HG03196 (cell line): Measurements from ENCODE around the gene SLC35F3.
"Not testable (repeated sequence)": the region's sequence is repeated elsewhere in the genome, so short reads cannot be mapped to it uniquely, and the experiment has no call there.

ENCODE experiments used
- ATAC-seq: cut with Tn5 transposase; IDR thresholded peaks from one replicate; pipeline ENCODE4 v1.9.1; 2021; ENCODE audit not compliant: unreplicated experiment

SLC35F3 gene

DNA sequence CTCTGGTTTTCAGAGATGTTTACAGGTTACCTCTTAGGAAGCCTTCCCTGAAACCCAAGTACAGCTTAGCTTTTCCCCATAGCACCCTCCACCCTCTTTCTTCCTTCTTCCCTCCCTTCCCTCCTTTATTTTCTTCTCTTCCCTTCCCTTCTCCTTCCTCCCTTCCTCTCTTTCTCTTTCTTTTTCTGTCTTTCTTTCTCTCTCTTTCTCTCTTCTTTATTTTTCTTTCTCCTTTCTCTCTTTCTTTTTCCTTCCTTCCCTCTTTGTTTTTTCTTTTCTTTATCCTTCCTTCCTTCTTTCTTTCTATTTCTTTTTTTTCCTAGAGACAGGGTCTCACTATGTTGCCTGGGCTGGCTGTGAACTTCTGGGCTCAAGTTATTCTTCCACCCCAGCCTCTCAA lies 231.6 kb downstream of the SLC35F3 start:
- no peak for ATAC-seq

DNA sequence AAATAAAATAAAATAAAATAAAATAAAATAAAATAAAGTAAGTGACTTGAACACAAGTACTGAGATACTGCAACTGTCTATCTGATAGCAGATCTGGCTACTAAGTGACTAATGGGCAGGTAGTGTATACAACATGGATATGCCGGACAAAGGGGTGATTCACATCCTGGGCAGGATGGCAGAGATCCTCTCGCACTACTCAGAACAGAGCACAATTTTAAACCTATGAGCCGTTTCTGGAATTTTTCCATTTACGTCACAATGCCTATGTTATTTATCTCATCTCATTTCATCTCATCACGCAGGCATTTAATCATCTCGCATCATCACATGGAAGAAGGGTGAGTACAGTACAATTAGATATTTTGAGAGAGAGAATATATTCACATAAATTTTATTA lies 235.5 kb downstream of the SLC35F3 start:
- ATAC-seq = no peak

DNA sequence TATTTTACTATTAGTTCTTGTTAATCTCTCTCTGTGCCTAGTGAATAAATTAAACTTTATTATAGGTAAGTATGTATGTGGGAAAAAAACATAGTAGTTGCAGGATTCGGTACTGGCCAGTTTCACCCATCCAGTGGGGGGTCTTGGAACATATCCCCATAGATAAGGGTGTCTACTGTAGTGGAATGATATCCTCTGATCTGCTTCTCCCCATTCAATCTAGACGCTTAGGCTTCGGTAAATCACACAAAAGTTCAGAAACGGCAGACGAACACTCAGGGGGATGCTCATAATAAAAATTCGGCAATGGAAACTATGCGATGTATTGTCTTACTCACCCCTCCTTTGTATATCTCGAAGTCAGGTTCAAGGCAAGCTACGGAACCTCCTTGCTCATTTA lies 235.9 kb downstream of the SLC35F3 start:
- no peak for ATAC-seq

DNA sequence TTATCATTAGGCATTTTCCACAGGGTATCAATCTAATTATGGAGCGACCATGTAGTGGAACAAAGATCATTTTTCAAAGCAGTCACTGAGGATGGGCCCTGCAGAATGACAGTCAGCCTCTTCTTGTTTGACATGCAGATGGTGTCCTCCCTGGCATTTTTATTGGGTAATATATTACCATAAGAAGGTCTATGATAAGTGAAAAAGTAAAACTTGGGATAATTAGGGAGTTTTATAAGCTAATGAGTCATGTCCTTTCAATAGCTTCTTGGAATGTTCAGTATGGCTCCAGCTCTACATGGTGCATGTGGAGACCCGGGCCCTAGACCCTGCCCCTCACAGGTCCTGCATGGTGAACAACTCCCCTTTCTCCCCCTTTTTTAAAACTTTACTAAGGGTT lies 236.5 kb downstream of the SLC35F3 start:
- ATAC-seq = no peak

DNA sequence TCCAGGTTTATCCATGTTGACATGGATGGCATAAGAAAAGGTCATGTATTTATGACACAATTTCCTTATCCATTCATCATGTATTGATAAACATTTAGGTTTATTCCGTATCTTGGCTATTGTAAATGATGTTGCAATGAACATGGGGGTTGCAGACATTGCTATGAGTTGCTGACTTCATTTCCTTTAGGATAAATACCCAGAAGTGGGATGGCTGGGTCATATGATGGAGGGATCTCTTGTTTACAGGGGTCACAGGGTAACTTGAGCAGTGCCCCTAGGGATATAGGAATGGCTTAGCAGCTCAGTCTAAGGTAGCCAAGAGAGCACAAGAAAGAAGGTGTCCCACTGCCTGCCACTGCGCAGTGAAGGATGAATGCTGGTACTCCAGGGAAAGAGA lies 239.2 kb downstream of the SLC35F3 start:
- ATAC-seq = no peak

DNA sequence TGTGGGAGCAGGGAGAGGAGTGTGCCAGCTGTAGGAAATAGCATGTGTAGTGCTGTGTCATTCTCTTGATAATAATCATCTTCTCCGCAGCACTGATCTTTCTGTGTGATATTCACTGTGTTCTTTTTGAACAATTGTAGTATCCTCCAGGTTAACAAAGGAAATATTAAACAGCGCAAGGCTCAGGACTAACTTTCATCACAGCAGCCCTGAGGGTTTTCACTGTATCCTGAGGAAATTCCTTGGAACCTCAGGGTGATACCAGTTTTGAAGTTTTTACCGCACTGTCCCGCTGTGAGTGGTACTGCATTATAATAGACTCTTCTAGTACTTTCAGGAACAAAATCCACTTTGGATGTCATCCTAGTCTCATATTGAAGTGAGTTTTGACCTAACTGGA lies 240.4 kb downstream of the SLC35F3 start:
- no peak for ATAC-seq

DNA sequence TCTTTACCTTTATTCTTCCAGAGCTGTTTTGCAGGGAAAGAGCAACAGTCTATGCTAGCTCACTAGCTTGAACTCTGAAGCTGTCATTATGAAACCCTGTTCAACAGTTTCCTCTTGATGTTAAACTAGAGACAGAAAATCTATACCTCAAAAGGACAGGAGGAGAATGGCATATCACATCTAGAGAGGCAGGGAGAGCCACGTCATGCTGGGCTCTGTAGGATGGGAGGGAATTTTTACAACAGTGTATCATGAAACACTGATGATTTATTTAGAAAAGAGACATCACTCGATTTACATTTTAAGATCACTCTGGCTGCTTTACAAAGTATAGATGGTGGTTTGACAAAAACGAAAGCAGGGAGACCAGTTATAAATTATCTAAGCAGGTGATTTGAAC lies 243.9 kb downstream of the SLC35F3 start:
- ATAC-seq = no peak

DNA sequence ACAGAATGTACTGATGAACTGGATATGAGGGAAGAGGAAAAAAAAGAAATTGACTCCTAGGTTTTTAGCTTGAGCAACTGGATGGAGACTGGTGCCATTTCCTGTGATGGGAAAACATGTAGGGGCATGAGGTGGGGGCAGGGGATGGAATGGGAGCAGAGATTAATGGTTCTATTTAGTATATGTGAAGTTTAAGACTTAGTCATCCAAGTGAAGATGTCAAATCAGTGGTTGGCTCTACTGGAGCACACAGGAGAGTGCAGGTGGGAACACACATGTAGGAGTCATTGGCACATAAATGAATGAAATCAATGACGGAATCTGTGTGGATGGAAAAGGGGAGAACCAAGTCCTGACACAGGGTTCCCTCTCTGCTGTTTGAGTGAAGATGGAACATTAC lies 244.3 kb downstream of the SLC35F3 start:
- ATAC-seq = no peak

DNA sequence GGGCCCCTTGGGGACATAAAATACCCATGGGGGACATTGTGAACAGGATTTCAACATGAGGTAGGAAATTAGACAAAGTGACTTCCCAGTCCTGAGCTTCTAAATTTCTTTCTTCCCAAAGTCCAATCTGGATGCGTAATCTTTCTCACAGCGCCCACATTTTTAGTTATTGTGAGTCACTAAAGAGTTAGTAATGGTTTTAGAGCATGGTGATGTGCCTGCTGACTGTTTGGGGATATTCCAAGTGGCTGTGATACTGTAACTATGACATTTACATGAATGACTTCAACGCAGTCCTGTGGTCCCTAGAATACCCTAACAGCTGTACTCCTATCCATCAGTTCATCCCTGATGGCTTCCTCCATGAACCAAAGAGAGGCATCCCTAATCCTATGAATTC lies 244.7 kb downstream of the SLC35F3 start:
- no peak for ATAC-seq

DNA sequence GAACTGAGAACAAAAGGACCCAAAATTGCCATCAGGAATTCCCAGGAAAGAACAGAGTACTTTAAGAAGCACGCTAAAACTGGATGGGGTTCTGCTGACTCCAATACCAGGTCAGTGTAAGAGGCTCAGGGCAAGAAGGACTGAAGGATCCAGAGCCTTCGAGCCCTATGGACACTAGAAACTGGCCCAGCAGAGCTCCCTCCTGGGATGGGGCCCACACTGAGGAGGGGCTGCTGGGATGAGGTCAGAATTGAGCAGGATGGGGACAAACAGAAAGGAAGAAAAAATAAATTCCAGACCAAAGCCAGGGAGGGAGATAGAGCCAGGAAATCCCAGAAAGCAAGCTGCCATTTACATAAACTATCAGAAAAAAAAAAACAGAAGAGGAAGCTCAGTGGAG lies 246.4 kb downstream of the SLC35F3 start:
- ATAC-seq = no peak

DNA sequence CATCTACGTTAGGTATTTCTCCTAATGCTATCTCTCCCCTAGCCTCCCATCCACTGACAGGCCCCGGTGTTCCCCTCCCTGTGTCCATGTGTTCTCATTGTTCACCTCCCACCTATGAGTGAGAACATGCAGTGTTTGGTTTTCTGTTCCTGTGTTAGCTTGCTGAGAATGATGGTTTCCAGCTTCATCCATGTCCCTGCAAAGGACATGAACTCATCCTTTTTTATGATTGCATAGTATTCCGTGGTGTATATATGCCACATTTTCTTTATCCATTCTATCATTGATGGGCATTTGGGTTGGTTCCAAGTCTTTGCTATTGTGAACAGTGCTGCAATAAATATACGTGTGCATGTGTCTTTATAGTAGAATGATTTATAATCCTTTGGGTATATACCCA lies 247.9 kb downstream of the SLC35F3 start:
- ATAC-seq = not testable (repeated sequence)

DNA sequence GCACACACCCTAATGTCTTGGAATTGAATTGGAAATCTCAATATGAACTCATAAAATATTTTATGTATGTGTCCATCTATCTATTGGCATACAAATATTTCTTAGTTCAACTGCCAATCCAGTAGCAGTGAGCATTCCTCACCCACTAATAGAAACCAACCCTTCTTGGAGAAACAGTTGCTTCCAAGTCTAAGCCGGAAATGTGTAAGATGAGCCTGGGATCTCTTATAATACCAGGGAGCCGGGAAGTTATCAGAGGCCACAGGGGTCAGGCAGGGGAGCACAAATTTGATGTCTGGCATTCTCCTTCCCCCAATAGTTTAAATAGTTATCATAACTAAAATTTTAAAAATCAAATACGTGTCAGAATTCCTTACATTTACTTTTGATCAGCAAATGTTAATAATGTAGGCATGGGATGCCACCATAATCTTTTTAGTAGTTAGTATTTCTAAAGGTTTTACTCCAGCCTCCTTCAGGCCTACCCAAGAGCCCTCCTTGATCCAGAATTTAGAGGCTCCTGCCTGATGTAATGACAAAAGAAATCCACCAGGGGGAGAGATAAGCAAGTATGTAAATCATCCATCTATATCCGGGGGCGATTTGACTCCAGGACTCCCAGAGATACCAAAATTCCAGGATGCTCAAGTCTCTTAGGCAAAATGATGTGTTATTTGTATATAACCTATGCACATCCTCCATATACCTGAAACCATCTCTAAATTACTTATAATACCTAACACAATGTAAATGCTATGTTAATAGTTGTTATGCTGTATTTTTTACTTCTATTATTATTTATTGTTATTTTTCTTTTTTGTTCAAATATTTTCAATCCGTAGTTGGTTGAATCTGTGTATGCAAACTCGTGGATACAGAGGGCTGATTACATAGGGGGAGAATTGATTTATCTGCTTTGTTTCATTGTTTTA lies 250.1 kb downstream of the SLC35F3 start:
- no peak for ATAC-seq

DNA sequence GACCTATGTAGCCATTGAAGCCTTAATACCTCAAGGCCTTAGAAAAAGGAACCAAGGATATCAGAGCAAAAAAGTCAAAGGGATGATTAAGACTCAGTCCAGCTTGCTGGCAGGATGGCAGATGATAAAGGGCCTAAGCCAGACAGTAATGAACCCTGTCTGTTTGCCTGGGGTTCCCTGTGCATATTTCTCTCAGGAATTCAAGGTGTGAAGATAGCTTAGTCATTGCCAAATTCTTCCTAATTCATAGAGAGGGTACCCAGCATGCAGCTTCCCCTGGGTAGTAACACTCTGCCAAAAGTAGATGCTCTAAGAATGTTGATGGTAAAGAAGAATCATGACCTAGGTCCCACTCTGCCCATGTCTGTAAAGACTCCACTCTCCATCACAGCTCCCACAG lies 258.2 kb downstream of the SLC35F3 start:
- no peak for ATAC-seq

DNA sequence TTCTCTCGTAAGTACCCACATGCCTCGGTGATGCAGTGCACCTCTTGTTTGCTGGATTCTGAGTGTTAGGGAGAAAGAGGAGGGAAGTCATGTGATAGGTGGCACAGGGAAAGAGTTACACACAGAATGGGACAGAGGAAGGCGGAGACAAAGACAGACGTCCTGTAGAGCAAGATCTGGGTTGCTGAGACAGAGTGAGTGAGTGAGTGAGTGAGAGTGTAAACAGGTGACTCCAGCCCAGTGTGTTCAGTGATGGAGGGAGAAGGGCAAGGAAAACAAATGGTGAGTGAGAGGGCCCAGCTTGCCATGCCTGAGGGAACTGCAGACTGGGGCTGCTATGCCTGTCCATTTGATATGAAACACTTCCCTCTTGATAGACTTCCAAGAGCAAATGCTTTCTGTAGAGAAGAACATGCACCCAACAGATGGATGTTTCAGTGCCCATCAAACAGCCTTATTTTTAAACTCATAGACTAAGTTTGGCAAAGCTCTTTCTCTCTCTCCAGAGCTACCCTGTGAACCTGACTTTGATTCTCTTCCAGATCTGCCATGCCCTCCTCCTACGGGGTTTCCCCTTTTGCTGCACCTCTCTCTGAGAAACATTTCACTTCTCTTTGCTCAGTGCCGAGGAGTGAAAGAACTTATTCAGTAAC lies 258.9 kb downstream of the SLC35F3 start:
- no peak for ATAC-seq

DNA sequence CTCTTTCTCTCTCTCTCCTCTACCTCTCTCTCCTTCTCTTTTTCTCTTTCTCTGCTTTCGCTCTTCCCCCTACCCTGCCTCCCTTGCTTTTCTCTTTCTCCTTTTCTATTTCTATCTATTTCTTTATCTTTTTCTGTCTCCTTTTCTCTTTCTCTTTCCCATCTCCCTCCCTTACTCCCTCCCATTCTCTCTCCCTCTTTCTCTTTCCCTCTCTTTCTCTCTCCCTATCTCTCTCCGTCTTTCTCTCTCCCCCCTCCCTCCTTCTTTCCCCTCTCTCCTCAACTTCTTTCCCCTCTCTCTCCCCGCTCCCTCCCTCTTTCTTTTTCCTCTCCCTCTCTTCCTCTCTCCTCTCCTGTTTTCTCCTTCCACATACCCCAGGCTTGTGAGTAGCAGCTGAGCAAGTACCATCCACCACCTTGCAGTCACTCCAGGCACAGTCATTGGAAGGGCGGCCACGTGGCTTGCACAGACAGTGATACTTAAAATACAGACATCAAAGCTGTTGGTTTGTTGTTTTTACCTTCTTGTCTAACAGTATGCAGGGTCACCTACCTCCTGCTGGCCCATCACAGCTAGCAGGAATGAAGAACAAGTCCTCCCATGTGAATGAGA lies 259.7 kb downstream of the SLC35F3 start:
- ATAC-seq = no peak

DNA sequence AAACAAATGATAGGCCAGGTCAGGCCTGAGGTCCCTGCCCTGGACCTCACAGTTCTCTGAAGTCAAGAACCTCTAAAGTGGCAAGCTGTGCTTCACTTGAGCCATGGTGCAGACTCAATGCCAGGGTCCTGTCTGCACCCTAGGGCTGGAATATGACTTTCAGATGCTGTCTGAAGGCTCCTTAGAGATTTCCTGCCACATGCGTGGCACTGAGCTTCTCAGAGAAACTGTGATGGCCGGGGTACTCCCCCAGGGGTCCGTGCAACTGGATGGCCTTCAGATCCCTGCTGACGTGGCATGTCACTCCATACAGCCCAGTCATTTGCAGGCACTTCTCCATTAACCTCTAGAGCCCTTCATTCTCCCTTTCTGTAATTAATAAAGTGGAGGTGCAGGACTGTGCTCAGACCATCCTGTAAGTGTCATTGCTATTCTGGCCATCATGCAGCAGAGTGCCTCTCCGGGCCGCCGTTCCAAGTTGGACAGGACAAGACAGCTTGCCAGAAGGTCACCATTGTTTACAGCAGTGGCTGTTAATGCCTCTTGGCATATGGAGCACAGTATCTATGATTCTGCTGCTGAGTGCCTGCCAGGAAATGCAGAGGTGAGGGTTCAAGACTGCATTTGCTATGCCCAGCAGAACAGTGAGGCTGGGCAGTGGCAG lies 263.7 kb downstream of the SLC35F3 start:
- ATAC-seq = no peak

DNA sequence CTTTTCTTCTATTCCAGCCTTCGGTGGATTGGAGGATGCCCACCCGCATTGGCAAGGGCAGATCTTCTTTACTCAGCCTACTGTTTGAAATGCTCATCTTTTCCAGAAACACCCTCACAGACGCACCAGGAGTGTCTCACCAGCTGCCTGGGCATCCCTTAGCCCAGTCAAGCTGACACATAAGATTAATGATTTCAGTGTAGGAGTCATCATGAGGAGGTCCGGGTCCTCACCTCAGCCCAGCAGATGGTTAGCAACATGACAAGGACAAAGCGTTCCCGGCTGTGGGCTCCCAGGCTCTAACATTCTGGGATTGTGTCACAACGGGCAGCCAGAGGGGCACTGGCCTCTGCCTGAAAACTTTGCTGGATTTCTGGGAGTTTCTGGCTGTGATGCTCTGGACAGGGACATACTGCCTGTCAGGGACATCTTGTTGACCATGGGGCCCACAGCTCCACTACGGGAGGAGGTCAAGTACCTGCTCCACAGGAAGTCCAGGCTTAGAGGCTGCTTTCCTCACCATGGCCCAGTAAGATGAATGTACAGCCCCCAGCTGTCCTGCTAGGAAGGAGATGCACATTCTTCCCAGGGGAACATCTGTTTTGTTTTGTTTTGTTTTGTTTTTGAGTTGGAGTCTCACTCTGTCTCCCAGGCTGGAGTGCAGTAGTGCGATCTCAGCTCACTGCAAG lies 264.8 kb downstream of the SLC35F3 start:
- ATAC-seq = no peak

DNA sequence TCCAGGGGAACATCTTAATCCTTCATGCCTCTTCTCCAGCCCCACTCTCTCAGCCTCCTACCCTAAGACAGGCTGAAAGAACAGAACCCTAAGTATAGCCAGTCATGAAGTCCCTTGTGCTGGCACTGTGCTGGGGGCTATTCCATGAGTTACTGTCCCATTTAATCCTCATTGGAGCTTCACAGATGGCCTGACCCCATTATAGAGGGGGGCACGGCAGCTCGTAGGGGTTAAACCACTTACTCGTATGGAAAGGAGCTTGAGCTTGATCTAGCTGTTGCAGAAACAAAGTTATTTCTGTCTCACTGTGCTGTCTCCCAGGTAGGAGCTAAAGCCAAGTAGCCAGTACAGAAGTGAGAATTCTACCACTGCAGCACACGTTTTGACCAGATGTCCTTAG lies 265.6 kb downstream of the SLC35F3 start:
- no peak for ATAC-seq

DNA sequence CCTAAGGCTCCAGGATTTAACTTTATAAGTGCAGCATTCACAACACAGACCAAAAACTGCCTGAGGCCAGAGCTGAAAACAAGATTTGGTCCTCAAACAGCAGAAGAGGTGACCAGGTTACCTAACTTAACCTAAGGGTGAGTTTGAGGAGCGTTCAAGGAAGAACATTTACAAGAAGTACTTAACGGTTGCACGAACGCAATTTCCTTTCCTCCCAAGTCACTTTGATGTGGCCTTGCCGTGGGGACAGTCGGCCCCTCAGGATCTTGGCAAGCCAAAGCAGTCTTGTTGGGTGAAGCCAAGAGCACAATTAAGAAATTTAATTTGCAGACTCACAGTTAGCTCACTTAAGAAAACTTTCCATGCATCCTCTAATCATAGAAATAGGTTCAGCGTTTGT lies 266.1 kb downstream of the SLC35F3 start:
- no peak for ATAC-seq

DNA sequence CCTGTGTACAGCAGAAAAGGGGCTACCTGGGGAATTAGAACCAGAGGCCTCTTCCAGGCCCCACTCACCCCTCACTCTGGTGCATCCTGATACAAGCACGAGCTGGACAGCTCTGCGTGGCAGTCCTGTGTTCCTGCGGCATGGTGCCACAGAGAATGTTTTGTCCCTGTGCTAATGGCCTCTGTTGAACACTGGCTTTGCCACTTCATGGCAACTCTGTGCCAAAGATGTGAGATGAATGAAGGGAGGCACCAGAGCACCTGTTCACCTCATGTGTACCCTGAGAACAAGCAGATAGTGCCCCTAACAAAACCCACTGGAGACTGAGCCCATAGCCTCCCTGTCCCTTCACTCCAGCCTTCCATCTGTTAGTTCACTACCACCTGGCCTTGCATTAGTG lies 269.5 kb downstream of the SLC35F3 start:
- no peak for ATAC-seq

DNA sequence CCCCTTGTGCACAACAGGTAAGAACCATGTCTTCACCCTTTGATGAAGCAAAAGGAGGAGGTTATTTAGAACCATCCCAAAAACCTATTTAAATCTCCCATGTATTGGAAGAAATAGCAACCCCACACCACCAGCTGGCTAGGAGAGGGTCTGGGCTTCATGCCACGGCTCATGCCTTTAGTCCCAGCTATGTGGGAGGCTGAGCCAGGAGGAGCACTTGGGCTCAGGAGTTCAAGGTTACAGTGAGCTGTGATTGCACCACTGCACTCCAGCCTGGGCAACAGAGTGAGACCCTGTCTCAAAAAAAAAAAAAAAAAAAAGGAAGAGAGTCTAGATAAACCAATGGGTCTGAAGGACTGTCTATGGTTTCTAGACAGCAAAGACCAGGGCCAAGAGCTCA lies 270.9 kb downstream of the SLC35F3 start:
- no peak for ATAC-seq
